HepG2 (cell line): ENCODE measurements around the gene PLRG1. TPM values are rescaled to one million over a fixed set of nuclear protein-coding genes. Genes with fewer than 3 reads are reported as not detected.

ENCODE experiments used
- ATAC-seq: fragments of 200-7000 bp; cut with Tn5 transposase; 3 replicates; pipeline ENCODE4 v1.9.1; 2020; ENCODE audit warnings: mild to moderate bottlenecking, moderate library complexity
- BruUV-seq: library from RNA; stranded (reverse); fragments of 400-500 nt; replicated peaks from 2 replicates; lab custom pipeline; 2021; lab: Mats Ljungman, UMichigan
- CTCF ChIA-PET: fragments of 300-600 bp; formaldehyde crosslinking; extraction: SDS; loops from one replicate; lab custom pipeline; 2021; ENCODE audit warnings: low total read pairs, inconsistent platforms, low intra/inter-chr PET ratio; lab: Yijun Ruan, JAX
- POLR2A ChIA-PET: fragments of 350-600 bp; sonication (Branson Sonifier 250); formaldehyde crosslinking; loops from one replicate; lab custom pipeline; 2020; ENCODE audit warnings: antibody characterized with exemption, inconsistent platforms; lab: Yijun Ruan, JAX
- DNase-seq: peaks from one replicate; pipeline ENCODE4 v3.0.0-alpha.2; 2015; ENCODE audit warnings: low spot score
- FAIRE-seq: peaks from 3 replicates; lab custom pipeline; 2011; peaks lifted over from hg19 to GRCh38; lab: Jason Lieb, UNC
- H2AFZ ChIP-seq: one replicate; pipeline ENCODE4 v1.6.1; 2011; ENCODE audit warnings: low read length, inconsistent platforms
- H3K27ac ChIP-seq: fragments of 300-600 bp; 3 replicates; pipeline ENCODE4 v1.8.0; 2011; ENCODE audit warnings: mixed run types, mild to moderate bottlenecking, mixed read lengths, low read length, inconsistent platforms; ENCODE audit not compliant: insufficient read depth; ENCODE audit errors: extremely low read length
- H3K27me3 ChIP-seq, 2 experiments: fragments of 200-600 bp in 1 of 2; 2 replicates in 1 of 2; 3 replicates in 1 of 2; pipeline versions ENCODE4 v1.6.0 to v1.8.0; 2011; ENCODE audit warnings: low read length in 2 of 2, mild to moderate bottlenecking in 2 of 2, moderate library complexity in 2 of 2, inconsistent platforms in 1 of 2; ENCODE audit not compliant: insufficient read depth in 2 of 2, control insufficient read depth in 1 of 2
- H3K36me3 ChIP-seq, 2 experiments: fragments of 200-600 bp in 1 of 2; replicated peaks in 1 of 2; 2 replicates in 1 of 2; 3 replicates in 1 of 2; pipeline versions ENCODE4 v1.5.1 to v1.8.0; 2011; ENCODE audit warnings: low read length in 2 of 2, inconsistent platforms in 1 of 2; ENCODE audit not compliant: insufficient read depth in 2 of 2, control insufficient read depth in 1 of 2
- H3K4me1 ChIP-seq: 2 replicates; pipeline ENCODE4 v1.5.1; 2012; ENCODE audit warnings: low read length, inconsistent platforms; ENCODE audit not compliant: insufficient read depth
- H3K4me2 ChIP-seq: 2 replicates; pipeline ENCODE4 v1.6.0; 2011; ENCODE audit warnings: low read depth, low read length, inconsistent platforms
- H3K4me3 ChIP-seq, 3 experiments: fragments of 200-600 bp in 1 of 3; sonication (generic), shearing (Covaris generic) in 1 of 3; replicated peaks in 1 of 3; 2 replicates each; pipeline ENCODE4 v1.5.1; 2011 to 2016; ENCODE audit warnings: low read length in 3 of 3, inconsistent platforms in 2 of 3, low read depth in 2 of 3, mild to moderate bottlenecking in 2 of 3, control low read depth in 1 of 3, mixed read lengths in 1 of 3; ENCODE audit not compliant: insufficient read depth in 1 of 3
- H3K79me2 ChIP-seq: one replicate; pipeline ENCODE4 v1.6.1; 2011; ENCODE audit warnings: low read length, inconsistent platforms; ENCODE audit not compliant: insufficient read depth
- H3K9ac ChIP-seq: 2 replicates; pipeline ENCODE4 v1.6.0; 2011; ENCODE audit warnings: mild to moderate bottlenecking, low read depth, low read length, inconsistent platforms; ENCODE audit not compliant: insufficient read depth
- H3K9me3 ChIP-seq: 2 replicates; pipeline ENCODE4 v1.5.1; 2012; ENCODE audit warnings: mild to moderate bottlenecking, low read length
- H4K20me1 ChIP-seq: 2 replicates; pipeline ENCODE4 v1.6.0; 2011; ENCODE audit warnings: inconsistent platforms, mild to moderate bottlenecking, low read length, moderate library complexity; ENCODE audit not compliant: insufficient read depth
- ARID3A ChIP-seq: IDR thresholded peaks from 2 replicates; pipeline ENCODE4 v1.6.1; 2012; ENCODE audit warnings: low read depth, low read length, improper control_type of control experiment
- ATF7 ChIP-seq, 2 experiments: fragments of 450-650 bp in 1 of 2; sonication (generic) in 1 of 2; formaldehyde crosslinking in 1 of 2; IDR thresholded peaks; 2 replicates each; pipeline versions ENCODE4 v1.4.0 to v1.6.1; 2016 to 2020; ENCODE audit warnings: antibody characterized with exemption in 1 of 2, mild to moderate bottlenecking in 1 of 2, missing genetic modification reagents in 1 of 2
- E2F1 ChIP-seq: sonication (generic); formaldehyde crosslinking; IDR thresholded peaks from 2 replicates; pipeline ENCODE4 v1.5.0; 2020; ENCODE audit warnings: missing genetic modification reagents
- HOXD1 ChIP-seq: sonication (generic); formaldehyde crosslinking; IDR thresholded peaks from 2 replicates; pipeline ENCODE4 v1.5.0; 2020; ENCODE audit warnings: missing genetic modification reagents
- KDM4B ChIP-seq: sonication (generic); formaldehyde crosslinking; IDR thresholded peaks from 2 replicates; pipeline ENCODE4 v1.4.0; 2020; ENCODE audit warnings: missing genetic modification reagents
- NFRKB ChIP-seq: fragments of 450-650 bp; IDR thresholded peaks from 2 replicates; pipeline ENCODE4 v1.6.1; 2017
- NRL ChIP-seq: sonication (generic); formaldehyde crosslinking; IDR thresholded peaks from 2 replicates; pipeline ENCODE4 v1.5.0; 2020; ENCODE audit warnings: missing genetic modification reagents, mild to moderate bottlenecking, moderate library complexity, borderline replicate concordance
- PCBP2 ChIP-seq: fragments of 200-400 bp; formaldehyde crosslinking; optimal IDR thresholded peaks from 2 replicates; pipeline ENCODE3; 2018; ENCODE audit warnings: low read length, low read depth; ENCODE audit not compliant: poor library complexity, severe bottlenecking
- STAG1 ChIP-seq: sonication (generic); formaldehyde crosslinking; IDR thresholded peaks from 2 replicates; pipeline ENCODE4 v1.4.0; 2020; ENCODE audit warnings: missing genetic modification reagents
- TBP ChIP-seq: sonication (generic); formaldehyde crosslinking; IDR thresholded peaks from 2 replicates; pipeline ENCODE4 v1.5.0; 2020; ENCODE audit warnings: missing genetic modification reagents
- YY1 ChIP-seq: IDR thresholded peaks from 2 replicates; pipeline ENCODE4 v1.6.1; 2011; ENCODE audit warnings: low read length, low read depth, moderate library complexity, mild to moderate bottlenecking; ENCODE audit not compliant: insufficient read depth, insufficient replicate concordance
- ZBTB8A ChIP-seq: sonication (generic); formaldehyde crosslinking; IDR thresholded peaks from 2 replicates; pipeline ENCODE4 v1.4.0; 2020; ENCODE audit warnings: mild to moderate bottlenecking, low read depth, missing genetic modification reagents, borderline replicate concordance
- ZNF414 ChIP-seq: sonication (generic); formaldehyde crosslinking; IDR thresholded peaks from 2 replicates; pipeline ENCODE4 v1.5.0; 2020; ENCODE audit warnings: missing genetic modification reagents
- ZNF577 ChIP-seq: sonication (generic); formaldehyde crosslinking; IDR thresholded peaks from 2 replicates; pipeline ENCODE4 v1.4.0; 2020; ENCODE audit warnings: mild to moderate bottlenecking, low read depth, missing genetic modification reagents, borderline replicate concordance
- whole genome bisulfite sequencing: methylation state at CpG from one replicate; pipeline ENCODE4 v1.1.6; 2017; ENCODE audit warnings: low lambda C conversion rate; 5-methylcytosine and 5-hydroxymethylcytosine counted together
- in situ Hi-C: cut with HindIII; loops from 2 replicates; pipeline ENCODE4 v1.10.0; 2017; ENCODE audit warnings: low pct_unique_long_range_greater_than_20kb; ENCODE audit not compliant: extremely low pct_ligation_motif_present
- intact Hi-C: fragments of 100-400 bp; cut with micrococcal nuclease; formaldehyde crosslinking; loops from one replicate; pipeline ENCODE4 v1.10.0; 2022; ENCODE audit not compliant: unreplicated experiment
- polyA plus RNA-seq, 8 experiments: library from polyadenylated mRNA; depleted of rRNA in 3 of 8; stranded (reverse) in 7 of 8; unstranded in 1 of 8; fragments of >200 nt; fragmentation: Illumina TruSeq in 4 of 8; extraction: Trizol in 4 of 8; gene quantifications; 2 replicates each; pipeline versions ENCODE4 v1.2.1 to v1.2.3, GENCODE V29; 2011 to 2016; ENCODE audit warnings: low read depth in 4 of 8, missing spikeins in 1 of 8, mixed read lengths in 1 of 8; ENCODE audit not compliant: insufficient read depth in 1 of 8
- total RNA-seq, 5 experiments: library from RNA; depleted of rRNA; stranded (reverse); fragments of >200 nt; fragmentation: Illumina TruSeq; extraction: Trizol; gene quantifications; 2 replicates each; pipeline ENCODE4 v1.2.3, GENCODE V29; 2016; ENCODE audit warnings: low read depth in 1 of 5

The PLRG1 gene
- total and polyA plus RNA-seq, 2 of the 13 experiments (the other 11 are each of a cell fraction or from before 2014, with no cell fraction given): 77.3 to 110 TPM

GRCh38 chr4:154573190-154573870 lies 23.1 kb upstream of the PLRG1 start:
- Histone ChIP-seq H3K9ac (no peak overlapping the region), H3K4me1 (peaks cover 29% of the 10 kb centered on the region), H3K79me2 (no peaks in the 10 kb centered on the region), H2AFZ (peak overlapping the region; percentile 56), H4K20me1 (no peaks in the 10 kb centered on the region), H3K9me3 (no peaks in the 10 kb centered on the region), H3K4me2 (no peak overlapping the region), H3K27me3 (no peaks in the 10 kb centered on the region; a peak in 1 of 5 replicates), H3K4me3 (no peak overlapping the region), H3K27ac (no peak overlapping the region), H3K36me3 (0 out of 5 replicates have a peak, but pooled peaks cover 0 to 4% of the 10 kb centered on the region in 2 experiments)
- no TSS peak for BruUV-seq
- TF ChIP-seq STAG1 (no peak), HOXD1 (CRISPR knock-in tag) (no peak), NFRKB (no peak), ZNF414 (CRISPR knock-in tag) (no peak), ZNF577 (CRISPR knock-in tag) (no peak), PCBP2 (no peak), E2F1 (CRISPR knock-in tag) (no peak), ZBTB8A (no peak), KDM4B (CRISPR knock-in tag) (no peak), YY1 (no peak), TBP (CRISPR knock-in tag) (no peak), NRL (no peak), ATF7 (IDR thresholded peaks at IDR 0.05) (no peak), ATF7 (CRISPR knock-in tag; IDR thresholded peaks at IDR 0.05) (no peak), ARID3A (no peak)
- ChIA-PET POLR2A (interaction anchor here (1.1 to 1.8 kb wide), 4 partner anchors 13 to 39 kb away, joined by 3 to 5 read pairs (median 4); partner anchors contain the start of gene FGG), CTCF (no interaction called here)
- FAIRE-seq (no peak), ATAC-seq (no peak), DNase-seq (no peak)
- intact Hi-C loops: no loop called here
- WGBS: 78% methylated on average over 5 of the region's 5 CpGs
- in situ Hi-C loops: no loop called here
